Cerebellar cortex (tissue), 1 donor: ENCODE results near the gene NPR1.
"Not testable (repeated sequence)": the region's sequence is repeated elsewhere in the genome, so short reads cannot be mapped to it uniquely, and the experiment has no call there.

Source experiments
- DNase-seq: peaks from one replicate; pipeline ENCODE4 v3.0.0-alpha.2; 2015; ENCODE audit warnings: low spot score

Gene NPR1

DNA sequence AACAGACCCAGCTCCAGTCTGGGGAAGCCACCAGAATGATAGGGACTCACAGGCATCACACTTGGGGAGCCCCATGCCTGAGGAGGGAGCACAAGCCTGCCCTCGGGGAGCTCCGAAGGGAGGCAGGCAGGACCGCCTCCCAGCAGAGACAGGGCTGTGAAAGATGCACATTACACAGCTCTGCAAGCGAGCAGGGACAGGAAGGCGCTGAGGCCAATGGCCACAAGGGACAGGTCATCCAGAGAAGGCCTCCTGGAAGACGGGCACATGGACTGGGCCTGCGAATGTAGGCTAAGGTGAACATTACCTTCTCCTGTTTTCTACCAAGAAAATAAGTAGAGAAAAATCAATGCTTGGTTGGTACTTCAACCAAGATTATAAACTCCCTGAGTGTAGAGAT, 4.2 kb downstream of the NPR1 start:
- DNase-seq = no peak

DNA sequence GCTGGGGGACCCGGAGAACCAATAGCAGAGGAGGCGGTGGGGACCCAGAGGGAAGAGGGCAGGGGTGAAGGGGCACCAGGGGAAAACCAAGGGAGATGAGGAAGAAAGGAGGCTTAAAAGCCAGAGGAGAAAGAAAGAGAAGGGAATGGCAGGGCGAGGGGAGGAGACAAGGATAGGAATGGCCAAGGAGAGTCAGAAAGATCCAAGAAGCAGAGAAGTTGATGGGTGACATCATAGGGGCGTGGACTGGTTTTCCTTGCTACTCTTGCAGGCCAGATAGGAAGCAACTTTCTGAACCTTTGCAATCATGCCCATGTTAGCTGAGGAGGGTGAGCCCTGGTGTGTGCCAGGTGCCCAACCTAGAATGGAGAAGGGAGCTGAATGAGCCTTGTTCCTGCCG, 5.4 kb downstream of the NPR1 start:
- DNase-seq = no peak

DNA sequence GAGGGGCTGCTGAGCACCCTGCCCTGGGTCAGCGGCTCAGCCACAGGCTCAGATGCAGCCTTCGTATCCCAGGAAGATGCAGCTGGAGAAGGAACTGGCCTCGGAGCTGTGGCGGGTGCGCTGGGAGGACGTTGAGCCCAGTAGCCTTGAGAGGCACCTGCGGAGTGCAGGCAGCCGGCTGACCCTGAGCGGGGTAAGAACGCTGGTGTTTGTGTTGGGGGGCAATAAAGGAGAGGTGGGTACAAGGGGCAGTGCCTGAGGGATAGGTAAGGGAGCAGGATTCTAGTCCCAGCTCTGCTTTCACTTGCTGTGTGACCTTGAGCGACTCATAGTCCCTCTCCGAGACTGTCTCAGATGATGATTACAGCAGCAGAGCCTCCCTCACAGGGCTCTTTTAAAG, 6.4 kb downstream of the NPR1 start:
- DNase-seq = no peak

DNA sequence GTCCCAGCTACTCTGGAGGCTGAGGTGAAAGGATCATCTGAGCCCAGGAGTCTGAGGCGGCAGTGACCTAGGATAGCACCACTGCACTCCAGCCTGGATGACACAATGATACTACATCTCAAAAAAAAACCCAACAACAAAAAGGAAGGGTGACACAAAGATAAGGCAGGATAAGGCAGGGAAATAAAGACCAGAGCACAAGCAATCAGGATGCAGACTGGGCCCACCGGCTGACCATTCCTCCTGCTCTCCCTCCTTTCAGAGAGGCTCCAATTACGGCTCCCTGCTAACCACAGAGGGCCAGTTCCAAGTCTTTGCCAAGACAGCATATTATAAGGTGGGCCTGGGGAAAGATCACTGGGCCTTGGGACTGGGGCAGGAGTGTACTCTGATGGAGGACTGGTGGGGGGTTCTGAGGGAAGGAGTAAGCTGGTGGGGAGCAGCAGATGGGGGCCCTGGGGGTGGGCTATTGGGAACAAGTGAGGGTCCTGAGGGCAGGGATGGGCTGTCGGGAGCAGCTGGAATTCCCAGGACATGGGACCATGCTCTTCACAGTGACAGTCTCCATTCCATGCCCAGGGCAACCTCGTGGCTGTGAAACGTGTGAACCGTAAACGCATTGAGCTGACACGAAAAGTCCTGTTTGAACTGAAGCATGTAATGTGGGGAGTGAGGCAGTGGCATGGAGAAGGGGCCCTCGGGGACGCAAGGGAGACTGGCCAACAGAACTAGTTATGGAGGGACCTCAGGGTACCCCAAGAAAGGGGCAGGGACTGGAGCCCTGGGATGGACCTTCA, 7.3 kb downstream of the NPR1 start:
- DNase-seq = no peak

DNA sequence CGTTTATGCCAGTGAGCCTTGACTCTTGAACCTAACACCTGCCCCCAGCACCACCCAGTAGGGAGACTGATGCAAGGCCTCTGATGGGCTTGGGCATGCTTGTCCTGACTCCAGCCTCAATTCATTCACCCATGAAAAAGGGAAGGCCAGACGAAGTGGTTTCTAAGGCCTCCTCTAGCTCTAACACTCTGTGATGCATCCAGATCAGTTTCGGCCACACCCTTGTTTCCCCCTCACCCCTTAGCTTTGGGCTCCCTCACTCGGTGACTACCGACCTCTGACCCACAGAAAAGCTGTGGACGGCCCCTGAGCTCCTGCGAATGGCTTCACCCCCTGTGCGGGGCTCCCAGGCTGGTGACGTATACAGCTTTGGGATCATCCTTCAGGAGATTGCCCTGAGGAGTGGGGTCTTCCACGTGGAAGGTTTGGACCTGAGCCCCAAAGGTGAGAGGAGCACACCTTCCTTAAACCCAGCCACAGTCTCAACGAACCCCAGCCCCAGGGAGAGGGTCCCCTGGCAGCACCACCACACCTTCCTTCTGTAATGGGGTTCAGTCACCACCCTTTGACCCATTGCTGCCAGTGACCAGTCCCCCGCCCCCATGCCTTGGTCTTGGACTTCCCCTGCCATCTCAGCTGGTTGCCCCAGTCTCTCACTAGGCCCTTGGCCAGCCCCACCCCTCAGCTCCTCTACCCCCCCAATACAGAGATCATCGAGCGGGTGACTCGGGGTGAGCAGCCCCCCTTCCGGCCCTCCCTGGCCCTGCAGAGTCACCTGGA, 9.0 kb downstream of the NPR1 start:
- DNase-seq = no peak

DNA sequence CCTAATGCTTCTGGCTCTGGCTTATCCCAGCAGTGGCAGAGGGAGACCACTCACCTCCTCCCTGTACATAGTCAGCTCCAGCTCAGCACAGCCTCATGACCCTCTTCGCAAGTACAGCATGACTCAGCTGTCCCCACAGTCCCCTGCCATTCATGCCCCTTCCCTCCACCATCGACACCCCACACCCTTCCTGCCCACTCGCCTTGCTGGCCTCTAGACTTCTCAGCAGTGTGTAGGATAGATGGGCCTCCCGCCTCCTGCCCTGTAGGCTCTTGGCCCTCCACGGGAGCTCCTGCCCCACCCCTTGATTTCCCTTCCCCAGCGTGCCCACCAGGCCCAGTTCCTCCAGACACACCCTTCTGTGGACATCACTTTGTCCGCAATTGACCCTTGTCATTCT, 9.8 kb downstream of the NPR1 start:
- DNase-seq = no peak

DNA sequence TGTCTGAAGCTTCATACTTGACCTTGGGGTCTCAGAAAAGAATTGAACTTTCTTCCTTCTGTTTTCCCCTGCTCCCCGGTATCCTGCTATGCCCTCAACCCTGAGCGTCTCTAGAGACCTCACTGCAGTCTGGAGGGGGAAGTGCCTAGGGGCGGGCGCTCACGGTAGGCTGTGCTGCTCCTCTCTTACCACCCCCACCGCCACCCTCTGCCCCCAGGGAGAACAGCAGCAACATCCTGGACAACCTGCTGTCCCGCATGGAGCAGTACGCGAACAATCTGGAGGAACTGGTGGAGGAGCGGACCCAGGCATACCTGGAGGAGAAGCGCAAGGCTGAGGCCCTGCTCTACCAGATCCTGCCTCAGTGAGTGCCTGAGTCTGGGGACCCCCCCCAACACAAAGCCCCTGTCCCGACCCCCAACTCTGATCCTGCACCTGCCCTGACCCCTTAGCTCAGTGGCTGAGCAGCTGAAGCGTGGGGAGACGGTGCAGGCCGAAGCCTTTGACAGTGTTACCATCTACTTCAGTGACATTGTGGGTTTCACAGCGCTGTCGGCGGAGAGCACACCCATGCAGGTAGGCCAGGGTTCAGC, 10.3 kb downstream of the NPR1 start:
- no peak for DNase-seq

DNA sequence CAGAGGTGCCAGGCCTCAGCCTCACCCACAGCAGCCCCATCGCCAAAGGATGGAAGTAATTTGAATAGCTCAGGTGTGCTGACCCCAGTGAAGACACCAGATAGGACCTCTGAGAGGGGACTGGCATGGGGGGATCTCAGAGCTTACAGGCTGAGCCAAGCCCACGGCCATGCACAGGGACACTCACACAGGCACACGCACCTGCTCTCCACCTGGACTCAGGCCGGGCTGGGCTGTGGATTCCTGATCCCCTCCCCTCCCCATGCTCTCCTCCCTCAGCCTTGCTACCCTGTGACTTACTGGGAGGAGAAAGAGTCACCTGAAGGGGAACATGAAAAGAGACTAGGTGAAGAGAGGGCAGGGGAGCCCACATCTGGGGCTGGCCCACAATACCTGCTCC, 15.0 kb downstream of the NPR1 start:
- no peak for DNase-seq

DNA sequence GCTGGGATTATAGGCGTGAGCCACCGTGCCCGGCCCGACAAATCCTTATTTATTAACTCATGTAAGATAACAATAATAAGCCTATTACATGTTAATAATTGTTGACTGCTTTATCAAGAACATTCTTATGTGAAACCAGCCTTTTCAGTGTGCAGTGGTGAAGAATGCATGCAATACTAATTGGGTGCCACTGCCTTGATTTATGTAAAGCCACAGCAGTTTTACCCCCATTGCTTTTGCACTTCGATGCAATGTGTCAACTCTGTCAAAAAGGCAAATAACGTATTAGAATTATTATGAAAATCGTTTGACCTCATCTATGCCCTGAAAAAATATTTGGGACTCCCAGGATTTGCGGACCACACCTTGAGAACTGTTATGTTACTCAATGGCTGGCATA, 18.3 kb downstream of the NPR1 start:
- DNase-seq = no peak

DNA sequence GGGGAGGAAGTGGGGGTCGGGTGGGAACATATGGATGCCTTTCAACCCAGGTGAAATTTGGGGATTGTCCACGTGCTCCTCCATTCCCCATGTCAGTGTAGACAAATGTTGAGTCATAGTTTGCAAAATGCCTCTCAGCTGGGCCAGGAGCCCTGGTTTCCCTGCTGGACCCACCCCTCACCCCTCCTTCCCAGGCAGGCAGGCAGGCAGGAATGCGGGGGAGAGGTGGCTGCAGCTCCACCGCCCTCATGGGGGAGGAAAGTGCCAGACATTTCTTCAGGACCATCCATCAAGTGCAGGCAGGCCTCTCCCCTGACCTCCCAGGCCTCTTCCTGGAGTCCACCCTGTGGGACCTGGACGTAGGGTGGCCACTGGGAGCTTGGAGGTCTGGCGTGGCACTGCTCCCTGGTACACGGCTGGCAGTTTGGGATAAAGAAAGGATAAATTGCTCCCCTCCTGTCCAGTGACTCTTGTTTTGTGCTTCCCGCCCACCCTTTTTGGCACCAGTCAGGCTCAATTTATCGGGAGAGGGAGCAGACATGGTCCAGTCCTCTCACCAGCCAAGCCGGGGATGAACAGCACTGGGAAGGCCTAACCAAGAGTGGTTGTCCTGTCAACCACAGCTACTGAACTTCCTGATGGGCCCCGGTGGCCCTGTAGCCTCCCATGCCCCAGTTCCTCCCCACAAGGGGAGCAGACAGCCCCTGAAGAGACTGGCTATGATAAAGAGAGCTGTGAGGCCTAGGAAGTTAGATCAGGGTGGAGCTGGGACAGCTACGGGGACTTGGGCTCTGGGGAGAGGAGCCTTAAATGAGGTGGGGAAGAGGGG, 18.9 kb downstream of the NPR1 start:
- no peak for DNase-seq

DNA sequence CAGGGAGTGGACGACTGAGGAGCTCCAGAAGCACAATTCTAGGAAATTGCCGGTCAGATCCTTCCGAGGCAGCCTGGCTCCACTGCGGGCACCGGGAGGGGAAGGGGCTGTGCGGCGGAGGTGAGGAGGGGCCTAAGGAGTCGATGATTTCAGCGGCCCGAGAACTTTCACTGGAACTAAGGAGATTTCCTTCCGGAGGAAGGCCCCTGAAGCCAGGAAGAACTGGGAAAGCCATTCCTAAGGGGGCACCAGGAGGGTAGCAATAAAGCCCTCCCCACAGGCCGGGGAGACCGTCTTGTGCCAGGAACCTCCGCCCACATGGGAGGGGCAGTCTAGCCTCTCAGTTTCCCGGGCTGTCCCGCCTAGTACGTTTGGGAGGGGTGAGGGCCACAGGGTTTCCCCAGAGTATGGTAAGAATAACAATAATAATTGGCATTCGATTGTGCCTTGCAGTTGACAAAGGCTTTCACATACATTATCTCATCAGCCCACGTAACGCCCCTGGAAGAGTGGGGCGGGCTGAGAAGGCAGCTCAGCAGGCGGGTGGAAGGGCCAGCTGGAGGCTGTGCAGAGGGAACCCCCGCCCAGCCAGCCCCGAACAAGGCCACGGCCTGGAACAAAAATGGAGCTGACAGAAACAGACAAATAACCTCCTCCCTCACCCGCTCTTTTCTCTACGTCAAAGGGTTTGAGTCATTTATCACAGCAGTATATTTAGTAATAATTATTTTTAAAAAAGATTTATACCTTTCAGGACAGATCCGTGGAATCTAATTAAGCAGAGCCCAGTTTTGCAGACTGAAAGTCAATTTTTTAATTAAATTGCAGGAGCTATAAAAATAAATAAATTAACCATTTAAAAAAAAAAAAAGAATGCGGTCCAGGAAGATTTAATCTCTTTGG, 19.8 kb downstream of the NPR1 start:
- no peak for DNase-seq

DNA sequence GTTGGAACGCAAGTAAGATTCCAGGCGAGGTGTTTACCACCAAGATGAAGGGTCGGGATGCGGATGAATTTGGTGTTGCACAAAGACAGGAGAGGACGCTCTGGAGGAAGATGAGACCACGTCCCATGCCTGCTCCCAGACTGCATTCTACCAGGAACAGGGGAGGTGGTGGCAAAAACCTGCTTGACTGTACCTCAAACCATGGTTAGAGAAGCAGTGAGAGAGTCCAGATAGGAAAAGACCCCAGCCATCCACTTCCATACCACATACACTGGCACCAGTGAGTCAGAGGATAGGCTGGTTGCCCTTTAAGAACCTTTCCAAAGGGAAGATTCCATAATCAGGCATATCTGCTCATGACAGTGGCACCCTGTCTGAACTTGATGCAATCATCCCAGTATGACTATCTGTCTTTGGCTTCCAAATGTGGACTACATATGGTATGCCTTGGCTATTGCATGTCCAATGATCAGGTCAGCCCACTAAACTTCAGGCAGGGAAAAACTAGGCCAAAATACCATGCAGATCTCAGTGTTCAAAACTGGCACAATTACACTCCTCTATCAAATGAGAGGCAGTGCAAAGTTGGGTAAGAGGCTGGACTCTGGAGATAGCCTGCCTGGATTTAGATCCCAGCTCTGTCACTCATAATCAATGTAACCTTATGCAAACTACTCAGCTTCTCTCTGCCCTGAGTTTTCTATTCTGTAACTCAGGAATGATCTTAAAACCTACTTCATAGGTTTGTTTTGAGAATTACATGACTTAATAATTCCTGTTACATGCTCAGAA, 20.6 kb downstream of the NPR1 start:
- DNase-seq = no peak

DNA sequence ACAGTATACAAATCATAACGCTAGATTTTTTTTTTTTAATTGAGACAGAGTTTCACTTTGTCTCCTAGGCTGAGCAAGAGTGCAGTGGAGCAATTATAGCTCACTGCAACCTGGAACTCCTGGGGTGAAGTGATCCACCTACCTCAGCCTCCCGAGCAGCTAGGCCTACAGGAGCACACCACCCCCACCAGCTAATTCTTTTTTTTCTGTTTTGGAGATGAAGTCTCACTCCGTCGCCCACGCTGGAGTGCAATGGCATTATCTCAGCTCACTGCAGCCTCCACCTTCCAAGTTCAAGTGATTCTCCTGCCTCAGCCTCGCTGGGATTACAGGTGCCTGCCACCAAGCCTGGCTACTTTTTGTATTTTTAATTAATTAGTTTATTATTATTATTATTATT, 21.3 kb downstream of the NPR1 start:
- no peak for DNase-seq

DNA sequence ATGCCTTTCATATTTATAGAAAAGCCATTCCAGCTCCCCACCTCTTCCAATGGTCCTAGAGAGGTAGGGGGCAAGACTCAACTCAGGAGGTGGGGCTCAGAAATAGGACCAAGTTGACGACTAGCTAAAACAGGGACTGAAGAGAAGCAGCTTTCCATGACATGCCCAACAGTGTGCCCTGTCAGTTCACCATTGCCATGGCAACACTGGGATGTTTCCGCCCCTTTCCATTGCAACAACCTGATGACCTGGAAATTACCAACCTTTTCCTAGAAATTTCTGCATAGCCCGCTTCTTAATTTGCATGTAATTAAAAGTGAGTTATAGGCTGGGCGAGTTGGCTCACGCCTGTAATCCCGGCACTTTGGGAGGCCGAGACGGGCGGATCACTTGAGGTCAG, 27.0 kb downstream of the NPR1 start:
- DNase-seq = no peak

DNA sequence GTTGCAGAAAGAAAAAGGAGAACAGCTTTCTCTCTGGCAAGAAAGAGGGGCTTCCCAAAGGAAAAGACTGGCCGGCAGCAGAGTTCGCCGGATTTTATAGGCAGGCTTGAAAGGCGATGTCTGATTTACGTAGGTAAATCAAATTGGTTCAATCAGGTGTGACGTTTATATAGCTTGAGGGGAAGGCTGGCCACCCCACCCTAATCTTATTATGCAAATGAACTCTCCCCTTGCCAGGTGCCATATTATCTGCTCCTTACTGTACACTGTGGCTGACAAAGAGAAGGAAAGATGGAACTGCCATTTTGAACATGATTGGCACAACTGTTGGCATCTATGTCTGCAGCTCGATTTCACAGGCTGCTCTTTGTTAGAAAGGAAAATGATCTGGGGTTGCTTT, 32.5 kb downstream of the NPR1 start:
- no peak for DNase-seq

DNA sequence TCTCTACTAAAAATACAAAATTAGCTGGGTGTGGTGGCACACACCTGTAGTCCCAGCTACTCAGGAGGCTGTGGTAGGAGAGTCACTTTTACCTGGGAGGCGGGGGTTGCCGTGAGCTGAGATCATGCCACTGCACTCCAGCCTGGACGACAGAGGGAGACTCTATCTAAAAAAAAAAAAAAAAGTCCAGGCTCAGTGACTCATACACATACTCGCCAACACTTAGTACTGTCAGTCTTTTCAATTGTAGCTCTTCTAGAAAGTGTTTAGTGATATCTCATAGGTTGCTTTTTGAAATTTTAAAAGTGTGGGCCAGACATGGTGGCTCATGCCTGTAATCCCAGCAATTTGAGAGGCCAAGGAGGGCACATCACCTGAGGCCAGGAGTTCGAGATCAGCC, 37.7 kb downstream of the NPR1 start:
- not testable (repeated sequence) for DNase-seq

DNA sequence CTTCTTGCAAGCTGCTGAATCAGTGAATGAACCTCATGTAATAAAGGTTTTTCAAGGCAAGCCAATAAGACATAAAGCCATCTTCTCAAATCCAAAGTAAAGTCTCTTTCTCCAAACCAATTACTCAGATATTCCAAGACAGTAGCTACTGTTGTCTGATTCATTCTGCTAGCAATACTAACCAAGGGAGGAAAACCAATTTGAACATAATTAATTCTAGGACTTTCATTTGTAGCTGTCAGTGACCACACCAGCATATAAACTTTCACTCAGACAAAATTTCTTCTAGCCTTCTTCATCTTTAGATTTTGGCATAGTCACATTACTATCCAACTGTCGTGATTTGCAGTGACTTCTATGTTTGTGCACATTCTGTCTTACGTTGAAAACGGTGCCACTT, 38.8 kb downstream of the NPR1 start:
- no peak for DNase-seq

DNA sequence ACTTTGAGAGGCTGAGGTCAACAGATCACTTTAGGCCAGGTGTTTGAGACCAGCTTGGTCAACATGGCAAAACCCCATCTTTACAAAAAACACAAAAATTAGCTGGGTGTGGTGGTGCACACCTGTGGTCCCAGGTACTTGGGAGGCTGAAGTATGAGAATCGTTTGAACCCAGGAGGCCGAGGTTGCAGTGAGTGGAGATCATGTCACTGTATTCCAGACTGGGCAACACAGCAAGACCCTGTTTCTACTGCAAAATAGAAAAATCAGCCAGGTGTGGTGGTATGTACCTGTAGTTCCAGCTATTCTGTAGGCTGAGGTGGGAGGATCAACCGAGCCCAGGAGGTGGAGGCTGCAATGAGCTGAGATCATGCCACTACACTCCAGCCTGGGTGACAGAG, 45.2 kb downstream of the NPR1 start:
- DNase-seq = no peak

DNA sequence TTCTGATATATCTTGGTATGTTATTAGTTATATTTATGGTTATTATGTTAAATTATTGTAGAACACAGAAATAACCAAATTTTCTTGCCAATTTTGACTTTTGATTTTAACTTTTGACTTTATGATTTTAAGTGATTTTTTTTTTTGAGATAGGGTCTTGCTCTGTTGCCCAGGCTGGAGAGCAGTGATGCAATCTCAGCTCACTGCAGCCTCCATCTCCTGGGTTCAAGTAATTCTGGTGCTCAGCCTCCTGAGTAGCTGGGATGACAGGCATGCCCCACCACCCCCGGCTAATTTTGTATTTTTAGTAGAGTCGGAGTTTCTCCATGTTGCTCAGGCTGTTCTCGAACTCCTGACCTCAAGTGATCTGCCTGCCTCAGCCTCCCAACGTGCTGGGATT, 46.1 kb downstream of the NPR1 start:
- DNase-seq = not testable (repeated sequence)
